GM23338 (cell line): ENCODE results near the gene PROX1. TPM values are rescaled to one million over a fixed set of nuclear protein-coding genes. Genes with fewer than 3 reads are reported as not detected.

Source experiments
- ATAC-seq: fragments of 200-7000 bp; cut with Tn5 transposase; 3 replicates; pipeline ENCODE4 v1.9.1; 2020
- DNase-seq: peaks from one replicate; pipeline ENCODE4 v3.0.0-alpha.2; 2015; ENCODE audit warnings: low spot score
- H2AFZ ChIP-seq: fragments of 200-600 bp; sonication (generic); 2 replicates; pipeline ENCODE4 v1.8.0; 2016; ENCODE audit warnings: antibody characterized with exemption, mild to moderate bottlenecking, moderate library complexity
- H3F3A ChIP-seq: fragments of 200-600 bp; sonication (generic); replicated peaks from 2 replicates; pipeline ENCODE4 v1.8.0; 2017; ENCODE audit warnings: antibody characterized with exemption, mixed run types, low read depth
- H3K27ac ChIP-seq: fragments of 200-600 bp; sonication (generic); 2 replicates; pipeline ENCODE4 v1.6.1; 2016; ENCODE audit warnings: low read depth
- H3K27me3 ChIP-seq: fragments of 200-600 bp; sonication (generic); 2 replicates; pipeline ENCODE4 v1.8.0; 2016; ENCODE audit warnings: mild to moderate bottlenecking, mixed run types, moderate library complexity; ENCODE audit not compliant: insufficient read depth
- H3K36me3 ChIP-seq: fragments of 200-600 bp; sonication (generic); 2 replicates; pipeline ENCODE4 v1.8.0; 2016; ENCODE audit warnings: mild to moderate bottlenecking; ENCODE audit not compliant: insufficient read depth
- H3K4me1 ChIP-seq: fragments of 200-600 bp; sonication (generic); 2 replicates; pipeline ENCODE4 v1.8.0; 2016; ENCODE audit warnings: mild to moderate bottlenecking, moderate library complexity; ENCODE audit not compliant: insufficient read depth
- H3K4me2 ChIP-seq: fragments of 200-600 bp; sonication (generic); 2 replicates; pipeline ENCODE4 v1.7.1; 2017; ENCODE audit warnings: mixed run types
- H3K4me3 ChIP-seq: fragments of 200-600 bp; sonication (generic); 2 replicates; pipeline ENCODE4 v1.6.1; 2016; ENCODE audit warnings: mixed run types
- H3K79me2 ChIP-seq: fragments of 200-600 bp; sonication (generic); replicated peaks from 2 replicates; pipeline ENCODE4 v1.8.0; 2017; ENCODE audit warnings: mild to moderate bottlenecking; ENCODE audit not compliant: insufficient read depth
- H3K9me2 ChIP-seq: fragments of 200-600 bp; sonication (generic); 2 replicates; pipeline ENCODE4 v1.8.0; 2017; ENCODE audit not compliant: insufficient read depth
- H4K20me1 ChIP-seq: fragments of 200-600 bp; sonication (generic); replicated peaks from 2 replicates; pipeline ENCODE4 v1.8.0; 2017; ENCODE audit warnings: mild to moderate bottlenecking; ENCODE audit not compliant: insufficient read depth
- H3K27ac Mint-ChIP-seq: 2 replicates; pipeline ENCODE4 v1.8.0; 2020; ENCODE audit warnings: inconsistent platforms, mild to moderate bottlenecking, moderate library complexity, mixed read lengths
- H3K27me3 Mint-ChIP-seq: 3 replicates; pipeline ENCODE4 v1.8.0; 2022; ENCODE audit warnings: low read depth, mild to moderate bottlenecking, moderate library complexity, mixed read lengths, inconsistent platforms; ENCODE audit not compliant: insufficient read depth, poor library complexity
- H3K36me3 Mint-ChIP-seq: 3 replicates; pipeline ENCODE4 v1.8.0; 2021; ENCODE audit warnings: low read depth, mild to moderate bottlenecking, inconsistent platforms, moderate library complexity, mixed read lengths
- H3K4me1 Mint-ChIP-seq: 3 replicates; pipeline ENCODE4 v1.8.0; 2020; ENCODE audit warnings: mild to moderate bottlenecking, inconsistent platforms, mixed read lengths
- H3K4me3 Mint-ChIP-seq: 3 replicates; pipeline ENCODE4 v1.8.0; 2021; ENCODE audit warnings: moderate library complexity, mild to moderate bottlenecking, inconsistent platforms, mixed read lengths
- H3K9me3 Mint-ChIP-seq: 3 replicates; pipeline ENCODE4 v1.8.0; 2020; ENCODE audit warnings: moderate library complexity, mild to moderate bottlenecking, inconsistent platforms, mixed read lengths
- EZH2 ChIP-seq: fragments of 200-600 bp; sonication (generic); IDR thresholded peaks from one replicate; pipeline ENCODE4 v1.8.0; 2017; ENCODE audit warnings: antibody characterized with exemption, mild to moderate bottlenecking, low read depth; ENCODE audit not compliant: unreplicated experiment
- EZH2phosphoT487 ChIP-seq: fragments of 200-600 bp; sonication (generic); IDR thresholded peaks from one replicate; pipeline ENCODE4 v1.8.1; 2018; ENCODE audit warnings: antibody characterized with exemption; ENCODE audit not compliant: unreplicated experiment
- JUNB ChIP-seq: IDR thresholded peaks from one replicate; pipeline ENCODE4 v1.6.1; 2016; ENCODE audit warnings: antibody characterized with exemption; ENCODE audit not compliant: unreplicated experiment
- polyA plus RNA-seq: library from polyadenylated mRNA; unstranded; fragments of >200 nt; fragmentation: Nextera tagmentation; extraction: Ambion mirVana; gene quantifications from 2 replicates; pipeline ENCODE4 v1.2.1, GENCODE V29; 2016
- total RNA-seq: library from RNA; depleted of rRNA; stranded (reverse); fragments of >200 nt; shearing (Covaris generic); gene quantifications from 2 replicates; pipeline ENCODE4 v1.2.3, GENCODE V29; 2014
- TF ChIP-seq, protein P1 (sequence below): fragments of 250-450 bp; sonication (Bioruptor Pico); IDR thresholded peaks from 2 replicates; pipeline ENCODE4 v1.5.0; 2020; ENCODE audit warnings: mild to moderate bottlenecking, moderate library complexity
- TF ChIP-seq, protein P2 (sequence below), 2 experiments: fragments of 200-600 bp in 1 of 2; sonication (generic) in 1 of 2; conservative IDR thresholded peaks; 2 replicates each; pipeline versions ENCODE4 v1.5.1 to v1.6.1; 2016 to 2017; ENCODE audit warnings: antibody characterized with exemption in 2 of 2, low read depth in 2 of 2, mild to moderate bottlenecking in 2 of 2, moderate library complexity in 1 of 2

Gene PROX1
- total and polyA plus RNA-seq, 2 experiments from 2014 or later, result 0.49 to 0.66 TPM

DNA sequence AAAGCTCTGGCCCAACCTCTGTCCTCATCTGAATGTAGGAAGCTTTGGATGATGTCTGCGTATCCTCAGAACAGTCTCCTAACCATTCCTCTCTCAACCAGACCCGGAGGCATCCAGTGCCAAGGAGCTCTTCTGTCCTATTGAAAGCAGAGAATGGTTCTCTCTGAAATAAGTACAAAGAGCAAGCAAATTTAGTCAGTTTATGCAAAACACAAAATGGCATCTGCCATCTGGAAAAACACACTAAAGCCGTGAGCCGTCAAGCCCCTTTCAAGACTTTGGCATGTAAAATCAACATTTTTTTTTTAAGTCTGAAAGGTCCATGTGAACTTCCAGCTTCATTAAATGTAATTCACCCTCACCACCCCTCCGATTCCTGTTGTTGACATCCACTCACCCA is 21.7 kb upstream of the PROX1 start (continued):
- TF ChIP-seq, protein P1, sequence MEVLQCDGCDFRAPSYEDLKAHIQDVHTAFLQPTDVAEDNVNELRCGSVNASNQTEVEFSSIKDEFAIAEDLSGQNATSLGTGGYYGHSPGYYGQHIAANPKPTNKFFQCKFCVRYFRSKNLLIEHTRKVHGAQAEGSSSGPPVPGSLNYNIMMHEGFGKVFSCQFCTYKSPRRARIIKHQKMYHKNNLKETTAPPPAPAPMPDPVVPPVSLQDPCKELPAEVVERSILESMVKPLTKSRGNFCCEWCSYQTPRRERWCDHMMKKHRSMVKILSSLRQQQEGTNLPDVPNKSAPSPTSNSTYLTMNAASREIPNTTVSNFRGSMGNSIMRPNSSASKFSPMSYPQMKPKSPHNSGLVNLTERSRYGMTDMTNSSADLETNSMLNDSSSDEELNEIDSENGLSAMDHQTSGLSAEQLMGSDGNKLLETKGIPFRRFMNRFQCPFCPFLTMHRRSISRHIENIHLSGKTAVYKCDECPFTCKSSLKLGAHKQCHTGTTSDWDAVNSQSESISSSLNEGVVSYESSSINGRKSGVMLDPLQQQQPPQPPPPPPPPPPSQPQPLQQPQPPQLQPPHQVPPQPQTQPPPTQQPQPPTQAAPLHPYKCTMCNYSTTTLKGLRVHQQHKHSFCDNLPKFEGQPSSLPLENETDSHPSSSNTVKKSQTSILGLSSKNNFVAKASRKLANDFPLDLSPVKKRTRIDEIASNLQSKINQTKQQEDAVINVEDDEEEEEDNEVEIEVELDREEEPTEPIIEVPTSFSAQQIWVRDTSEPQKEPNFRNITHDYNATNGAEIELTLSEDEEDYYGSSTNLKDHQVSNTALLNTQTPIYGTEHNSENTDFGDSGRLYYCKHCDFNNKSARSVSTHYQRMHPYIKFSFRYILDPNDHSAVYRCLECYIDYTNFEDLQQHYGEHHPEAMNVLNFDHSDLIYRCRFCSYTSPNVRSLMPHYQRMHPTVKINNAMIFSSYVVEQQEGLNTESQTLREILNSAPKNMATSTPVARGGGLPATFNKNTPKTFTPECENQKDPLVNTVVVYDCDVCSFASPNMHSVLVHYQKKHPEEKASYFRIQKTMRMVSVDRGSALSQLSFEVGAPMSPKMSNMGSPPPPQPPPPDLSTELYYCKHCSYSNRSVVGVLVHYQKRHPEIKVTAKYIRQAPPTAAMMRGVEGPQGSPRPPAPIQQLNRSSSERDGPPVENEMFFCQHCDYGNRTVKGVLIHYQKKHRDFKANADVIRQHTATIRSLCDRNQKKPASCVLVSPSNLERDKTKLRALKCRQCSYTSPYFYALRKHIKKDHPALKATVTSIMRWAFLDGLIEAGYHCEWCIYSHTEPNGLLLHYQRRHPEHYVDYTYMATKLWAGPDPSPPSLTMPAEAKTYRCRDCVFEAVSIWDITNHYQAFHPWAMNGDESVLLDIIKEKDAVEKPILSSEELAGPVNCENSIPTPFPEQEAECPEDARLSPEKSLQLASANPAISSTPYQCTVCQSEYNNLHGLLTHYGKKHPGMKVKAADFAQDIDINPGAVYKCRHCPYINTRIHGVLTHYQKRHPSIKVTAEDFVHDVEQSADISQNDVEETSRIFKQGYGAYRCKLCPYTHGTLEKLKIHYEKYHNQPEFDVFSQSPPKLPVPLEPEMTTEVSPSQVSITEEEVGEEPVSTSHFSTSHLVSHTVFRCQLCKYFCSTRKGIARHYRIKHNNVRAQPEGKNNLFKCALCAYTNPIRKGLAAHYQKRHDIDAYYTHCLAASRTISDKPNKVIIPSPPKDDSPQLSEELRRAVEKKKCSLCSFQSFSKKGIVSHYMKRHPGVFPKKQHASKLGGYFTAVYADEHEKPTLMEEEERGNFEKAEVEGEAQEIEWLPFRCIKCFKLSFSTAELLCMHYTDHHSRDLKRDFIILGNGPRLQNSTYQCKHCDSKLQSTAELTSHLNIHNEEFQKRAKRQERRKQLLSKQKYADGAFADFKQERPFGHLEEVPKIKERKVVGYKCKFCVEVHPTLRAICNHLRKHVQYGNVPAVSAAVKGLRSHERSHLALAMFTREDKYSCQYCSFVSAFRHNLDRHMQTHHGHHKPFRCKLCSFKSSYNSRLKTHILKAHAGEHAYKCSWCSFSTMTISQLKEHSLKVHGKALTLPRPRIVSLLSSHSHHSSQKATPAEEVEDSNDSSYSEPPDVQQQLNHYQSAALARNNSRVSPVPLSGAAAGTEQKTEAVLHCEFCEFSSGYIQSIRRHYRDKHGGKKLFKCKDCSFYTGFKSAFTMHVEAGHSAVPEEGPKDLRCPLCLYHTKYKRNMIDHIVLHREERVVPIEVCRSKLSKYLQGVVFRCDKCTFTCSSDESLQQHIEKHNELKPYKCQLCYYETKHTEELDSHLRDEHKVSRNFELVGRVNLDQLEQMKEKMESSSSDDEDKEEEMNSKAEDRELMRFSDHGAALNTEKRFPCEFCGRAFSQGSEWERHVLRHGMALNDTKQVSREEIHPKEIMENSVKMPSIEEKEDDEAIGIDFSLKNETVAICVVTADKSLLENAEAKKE (CRISPR knock-in tag), result no peak
- TF ChIP-seq, protein P2, sequence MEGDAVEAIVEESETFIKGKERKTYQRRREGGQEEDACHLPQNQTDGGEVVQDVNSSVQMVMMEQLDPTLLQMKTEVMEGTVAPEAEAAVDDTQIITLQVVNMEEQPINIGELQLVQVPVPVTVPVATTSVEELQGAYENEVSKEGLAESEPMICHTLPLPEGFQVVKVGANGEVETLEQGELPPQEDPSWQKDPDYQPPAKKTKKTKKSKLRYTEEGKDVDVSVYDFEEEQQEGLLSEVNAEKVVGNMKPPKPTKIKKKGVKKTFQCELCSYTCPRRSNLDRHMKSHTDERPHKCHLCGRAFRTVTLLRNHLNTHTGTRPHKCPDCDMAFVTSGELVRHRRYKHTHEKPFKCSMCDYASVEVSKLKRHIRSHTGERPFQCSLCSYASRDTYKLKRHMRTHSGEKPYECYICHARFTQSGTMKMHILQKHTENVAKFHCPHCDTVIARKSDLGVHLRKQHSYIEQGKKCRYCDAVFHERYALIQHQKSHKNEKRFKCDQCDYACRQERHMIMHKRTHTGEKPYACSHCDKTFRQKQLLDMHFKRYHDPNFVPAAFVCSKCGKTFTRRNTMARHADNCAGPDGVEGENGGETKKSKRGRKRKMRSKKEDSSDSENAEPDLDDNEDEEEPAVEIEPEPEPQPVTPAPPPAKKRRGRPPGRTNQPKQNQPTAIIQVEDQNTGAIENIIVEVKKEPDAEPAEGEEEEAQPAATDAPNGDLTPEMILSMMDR (conservative IDR thresholded peaks at IDR 0.05; ENCODE audit: low read depth in 2 of 2), result no peak
- TF ChIP-seq JUNB, result no peak
- TF ChIP-seq EZH2, result no peak

DNA sequence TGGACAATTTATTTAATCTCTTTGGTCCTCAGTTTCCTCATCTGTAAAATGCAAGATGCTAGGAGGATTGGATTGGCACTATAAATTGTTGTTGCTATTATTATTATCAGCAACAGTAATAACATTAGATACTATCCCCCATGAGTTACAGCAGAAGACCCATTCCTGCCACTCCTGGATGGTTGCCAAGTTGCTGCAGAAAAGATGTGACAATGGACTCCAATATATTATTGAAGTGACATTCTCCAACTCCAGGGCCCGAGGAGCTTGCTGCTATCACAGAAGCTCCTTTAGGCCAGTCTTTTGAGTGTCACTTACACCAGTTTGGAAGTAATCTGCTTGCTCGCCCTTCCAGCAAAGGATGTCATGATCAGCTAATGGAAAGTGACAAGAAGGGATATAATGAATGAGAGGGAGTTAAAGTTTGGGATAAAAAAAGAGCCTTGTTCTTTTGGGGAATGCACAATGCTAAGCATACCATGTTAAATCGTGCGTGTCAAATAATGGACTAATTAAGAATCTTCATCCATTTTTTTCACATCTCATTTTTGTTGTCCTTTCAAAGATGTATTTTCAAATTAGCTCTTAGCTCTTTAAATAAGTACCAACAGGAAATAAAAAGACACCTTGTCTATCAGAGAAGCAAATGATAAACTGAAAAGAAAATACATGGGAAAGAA is 19.5 kb upstream of the PROX1 start:
- H3K36me3 Mint-ChIP-seq, result no peaks in the 10 kb centered on the region

More for the DNA sequence above, 19.5 kb upstream of the PROX1 start:
- ATAC-seq (no peak), DNase-seq (no peak)
- no peak overlapping the region for H3K4me3 ChIP-seq
- 0 out of 2 replicates have a peak, but pooled peaks cover 3% of the 10 kb centered on the region for H4K20me1 ChIP-seq
- no peaks in the 10 kb centered on the region for H3K9me2 ChIP-seq
- no peaks in the 10 kb centered on the region for H3F3A ChIP-seq
- H3K79me2 ChIP-seq, result no peaks in the 10 kb centered on the region
- no peaks in the 10 kb centered on the region for H3K9me3 Mint-ChIP-seq
- no peak overlapping the region for H3K27ac Mint-ChIP-seq
- TF ChIP-seq EZH2phosphoT487, result no peak
- no peak overlapping the region for H3K4me3 Mint-ChIP-seq
- H3K4me1 Mint-ChIP-seq, result no peaks in the 10 kb centered on the region
- H2AFZ ChIP-seq, result no peak overlapping the region
- H3K27ac ChIP-seq, result no peak overlapping the region
- H3K27me3 Mint-ChIP-seq, result no peaks in the 10 kb centered on the region
- H3K4me1 ChIP-seq, result no peaks in the 10 kb centered on the region
- H3K36me3 ChIP-seq, result no peaks in the 10 kb centered on the region
- H3K27me3 ChIP-seq, result no peaks in the 10 kb centered on the region
- H3K4me2 ChIP-seq, result no peak overlapping the region
